CD4-positive, alpha-beta T cell treated with Interleukin-4 for 1 hour (primary cell): ENCODE measurements around the gene ERC1.

ENCODE experiments used
- DNase-seq, 2 donors: peaks; one replicate each; pipeline ENCODE4 v3.0.0-alpha.2; 2020 to 2022

ERC1 gene

GRCh38 chr12:1418144-1418543 is 427.1 kb downstream of the ERC1 start:
- no peak for DNase-seq

- no peak for DNase-seq
Observed at GRCh38 chr12:1419849-1420371, 428.9 kb downstream of the ERC1 start.

GRCh38 chr12:1421091-1421846 is 430.2 kb downstream of the ERC1 start:
- DNase-seq: no peak

GRCh38 chr12:1422604-1423315 is 431.7 kb downstream of the ERC1 start:
- peak; percentile 11 to 12 for DNase-seq

GRCh38 chr12:1424674-1425395 is 433.8 kb downstream of the ERC1 start:
- DNase-seq: no peak

- no peak for DNase-seq
Observed at GRCh38 chr12:1425396-1425729, 434.3 kb downstream of the ERC1 start.

- DNase-seq: no peak
Observed at GRCh38 chr12:1428671-1429070, 437.6 kb downstream of the ERC1 start.

GRCh38 chr12:1429980-1430379 is 439.0 kb downstream of the ERC1 start:
- no peak for DNase-seq

- no peak for DNase-seq
Observed at GRCh38 chr12:1434296-1434955, 443.4 kb downstream of the ERC1 start.

GRCh38 chr12:1435044-1435443 is 444.0 kb downstream of the ERC1 start:
- no peak for DNase-seq

GRCh38 chr12:1435456-1435855 is 444.4 kb downstream of the ERC1 start:
- DNase-seq: no peak

GRCh38 chr12:1436015-1436414 is 445.0 kb downstream of the ERC1 start:
- no peak for DNase-seq

- DNase-seq: no peak
Observed at GRCh38 chr12:1436981-1437380, 446.0 kb downstream of the ERC1 start.

- no peak for DNase-seq
Observed at GRCh38 chr12:1439201-1439600, 448.2 kb downstream of the ERC1 start.

GRCh38 chr12:1439687-1440086 is 448.7 kb downstream of the ERC1 start:
- DNase-seq: no peak

- DNase-seq: no peak
Observed at GRCh38 chr12:1443421-1444141, 452.6 kb downstream of the ERC1 start.

GRCh38 chr12:1444142-1444516 is 453.1 kb downstream of the ERC1 start:
- no peak for DNase-seq

GRCh38 chr12:1445807-1446206 is 454.8 kb downstream of the ERC1 start:
- DNase-seq: no peak

- DNase-seq: no peak
Observed at GRCh38 chr12:1448336-1448735, 457.3 kb downstream of the ERC1 start.

- DNase-seq: no peak
Observed at GRCh38 chr12:1453810-1454209, 462.8 kb downstream of the ERC1 start.

GRCh38 chr12:1456885-1457284 is 465.9 kb downstream of the ERC1 start:
- no peak for DNase-seq

GRCh38 chr12:1457901-1458300 is 466.9 kb downstream of the ERC1 start:
- DNase-seq: no peak

- no peak for DNase-seq
Observed at GRCh38 chr12:1459339-1459738, 468.3 kb downstream of the ERC1 start.
